Thoracic aorta (tissue), 2 donors: ENCODE data around the gene SLC18A2. TPM values are rescaled to one million over a fixed set of nuclear protein-coding genes. Genes with fewer than 3 reads are reported as not detected.

Source experiments
- ATAC-seq: fragments of 150-250 bp; one replicate; pipeline ENCODE4 v1.8.0; 2017; ENCODE audit warnings: low read depth; ENCODE audit not compliant: insufficient number of reproducible peaks, low FRiP score
- DNase-seq: peaks from one replicate; pipeline ENCODE4 v3.0.0-alpha.2; 2020; ENCODE audit warnings: low spot score
- H3K27ac ChIP-seq, 2 donors: fragments of 200-600 bp; sonication (generic); 1 replicate in 1 of 2; 2 replicates in 1 of 2; pipeline ENCODE4 v1.5.1; 2016; ENCODE audit warnings: mild to moderate bottlenecking in 2 of 2, moderate library complexity in 2 of 2
- H3K27me3 ChIP-seq: fragments of 200-600 bp; sonication (generic); replicated peaks from 2 replicates; pipeline ENCODE4 v1.6.0; 2016; ENCODE audit warnings: mild to moderate bottlenecking; ENCODE audit not compliant: insufficient read depth
- H3K36me3 ChIP-seq: fragments of 200-600 bp; sonication (generic); one replicate; pipeline ENCODE4 v1.5.1; 2016
- H3K4me1 ChIP-seq, 2 donors: fragments of 200-600 bp; sonication (generic); 1 replicate in 1 of 2; 2 replicates in 1 of 2; pipeline versions ENCODE4 v1.5.1 to v1.6.0; 2016; ENCODE audit warnings: low read depth in 2 of 2, mild to moderate bottlenecking in 1 of 2; ENCODE audit not compliant: control insufficient read depth in 1 of 2
- H3K4me3 ChIP-seq: fragments of 200-600 bp; sonication (generic); 2 replicates; pipeline ENCODE4 v1.5.1; 2016; ENCODE audit warnings: mild to moderate bottlenecking
- H3K9me3 ChIP-seq: fragments of 200-600 bp; sonication (generic); 2 replicates; pipeline ENCODE4 v1.5.1; 2016
- CTCF ChIP-seq: fragments of 200-600 bp; sonication (generic); IDR thresholded peaks from one replicate; pipeline ENCODE4 v1.5.1; 2019; ENCODE audit warnings: antibody characterized with exemption
- total RNA-seq, 2 donors: library from RNA; depleted of rRNA; stranded (reverse); fragments of >200 nt; gene quantifications; one replicate each; pipeline versions ENCODE4 v1.1.0 to v1.2.3, GENCODE V29; 2016

Gene SLC18A2
- total RNA-seq = 1 to 10 TPM in 1 of 2 donors, under 1 TPM in 1; 0.35 to 1.8 TPM

DNA sequence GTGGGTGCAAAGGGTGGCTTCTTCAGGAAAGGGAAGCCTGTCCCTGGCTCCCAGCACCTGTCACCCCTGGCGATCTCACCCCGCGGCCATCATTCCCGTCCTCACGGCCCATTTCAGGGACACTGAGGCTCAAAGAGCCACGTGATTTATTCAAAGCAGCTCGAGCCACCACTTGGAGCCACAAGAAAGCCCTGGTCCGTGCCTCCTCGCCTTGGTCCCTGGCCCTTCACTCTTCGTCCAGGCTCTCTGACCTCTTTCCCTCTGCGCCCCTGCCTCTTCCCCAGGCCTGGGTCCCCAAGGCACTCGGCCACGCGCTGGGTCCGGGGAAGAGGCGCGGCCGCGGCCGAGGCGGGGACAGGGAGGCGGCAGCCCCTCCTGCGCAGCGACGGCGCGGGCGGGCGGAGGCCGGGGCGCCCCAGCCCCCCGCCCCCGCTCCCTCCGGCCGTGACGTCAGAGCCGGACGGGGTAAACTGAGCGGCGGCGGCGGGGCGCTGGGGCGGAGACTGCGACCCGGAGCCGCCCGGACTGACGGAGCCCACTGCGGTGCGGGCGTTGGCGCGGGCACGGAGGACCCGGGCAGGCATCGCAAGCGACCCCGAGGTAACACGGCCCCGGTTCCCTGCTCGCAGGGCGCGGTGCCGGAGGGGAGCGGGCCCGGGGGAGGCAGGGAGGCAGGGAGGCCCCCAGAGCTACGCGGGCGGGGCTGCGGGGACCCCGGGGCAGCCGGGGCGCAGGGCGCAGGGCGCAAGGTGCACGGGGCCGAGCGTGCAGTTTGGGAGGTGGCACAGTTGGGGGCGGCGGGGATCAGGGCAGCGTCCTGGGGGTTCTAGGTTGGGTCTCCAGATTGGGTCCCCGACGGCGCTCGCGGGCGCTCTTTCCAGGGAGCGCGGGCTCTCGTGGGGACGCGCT is at the start of gene SLC18A2:
SLC18A2 (plus strand) TSS at position 494 of the 909 bp plus-strand sequence. CDS start 580 bp downstream, outside the sequence.
- no peak for ATAC-seq

DNA sequence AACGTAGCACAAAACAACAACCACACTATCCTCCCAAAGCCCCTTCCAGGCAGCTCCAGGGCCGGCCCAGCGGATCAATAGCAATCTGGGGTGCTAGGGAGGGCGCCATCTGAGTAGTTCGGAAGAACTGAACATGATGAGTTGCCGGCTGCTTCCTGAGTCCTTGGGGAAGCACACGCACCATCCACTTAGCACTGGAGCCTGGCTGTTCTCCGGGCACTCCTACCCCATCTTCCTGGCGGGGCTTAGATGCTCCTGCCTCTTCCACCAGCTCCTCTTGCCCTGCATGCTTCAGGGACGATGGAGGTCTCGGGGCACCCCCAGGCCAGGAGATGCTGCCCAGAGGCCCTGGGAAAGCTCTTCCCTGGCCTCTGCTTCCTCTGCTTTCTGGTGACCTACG is 43.7 kb upstream of the SLC18A2 start, which contains the start of gene KCNK18:
KCNK18 (plus strand) TSS at position 301 of the 400 bp plus-strand sequence; CDS start at position 301, 0 bp downstream.
- no peak for TF ChIP-seq CTCF
- no peak for ATAC-seq
- H3K27me3 ChIP-seq = no peaks in the 10 kb centered on the region
- H3K27ac ChIP-seq = no peak within 1 kb of the TSS
- no peak for DNase-seq
- no peaks in the 10 kb centered on the region for H3K4me1 ChIP-seq
- H3K9me3 ChIP-seq = no peaks in the 10 kb centered on the region
- no peak within 1 kb of the TSS for H3K4me3 ChIP-seq
- H3K36me3 ChIP-seq = no peaks in the 10 kb centered on the region

More for the DNA sequence above, at the start of gene SLC18A2:
- TF ChIP-seq CTCF = no peak
- no peak within 1 kb of the TSS for H3K27ac ChIP-seq
- no peak for DNase-seq
- no peak within 1 kb of the TSS for H3K4me3 ChIP-seq
- no peaks in the 10 kb centered on the region for H3K36me3 ChIP-seq
- H3K27me3 ChIP-seq = no peaks in the 10 kb centered on the region
- no peaks in the 10 kb centered on the region for H3K9me3 ChIP-seq
- peaks cover 0 to 5% of the 10 kb centered on the region in 2 donors for H3K4me1 ChIP-seq

- no peak overlapping the region for H3K27ac ChIP-seq
- DNase-seq (no peak), ATAC-seq (no peak)
- H3K9me3 ChIP-seq = no peaks in the 10 kb centered on the region
- H3K27me3 ChIP-seq = no peaks in the 10 kb centered on the region
- no peak overlapping the region for H3K4me3 ChIP-seq
- H3K36me3 ChIP-seq = no peaks in the 10 kb centered on the region
- no peaks in the 10 kb centered on the region for H3K4me1 ChIP-seq
- no peak for TF ChIP-seq CTCF
Observed at GRCh38 chr10:117198088-117198487, 42.8 kb upstream of the SLC18A2 start.

GRCh38 chr10:117201826-117202225 is 39.1 kb upstream of the SLC18A2 start:
- no peaks in the 10 kb centered on the region for H3K9me3 ChIP-seq
- H3K27me3 ChIP-seq = no peaks in the 10 kb centered on the region
- no peak for TF ChIP-seq CTCF
- ATAC-seq (no peak), DNase-seq (no peak)
- no peaks in the 10 kb centered on the region for H3K4me1 ChIP-seq
- H3K36me3 ChIP-seq = no peaks in the 10 kb centered on the region
- no peak overlapping the region for H3K27ac ChIP-seq
- H3K4me3 ChIP-seq = no peak overlapping the region

- H3K27me3 ChIP-seq = no peaks in the 10 kb centered on the region
Observed at GRCh38 chr10:117204316-117204715, 36.6 kb upstream of the SLC18A2 start.

More at GRCh38 chr10:117204316-117204715, 36.6 kb upstream of the SLC18A2 start:
- no peak for DNase-seq
- no peak overlapping the region for H3K4me3 ChIP-seq
- TF ChIP-seq CTCF = no peak
- H3K36me3 ChIP-seq = no peaks in the 10 kb centered on the region
- H3K27ac ChIP-seq = no peak overlapping the region
- no peak for ATAC-seq
- H3K9me3 ChIP-seq = no peaks in the 10 kb centered on the region
- no peaks in the 10 kb centered on the region for H3K4me1 ChIP-seq
